Nephron progenitor cell (in vitro differentiated cells): ENCODE data around the gene TBCC.

ENCODE experiments used
- DNase-seq: peaks from one replicate; pipeline ENCODE4 v3.0.0; 2021
- H3K27ac Mint-ChIP-seq: 2 replicates; pipeline ENCODE4 v1.8.0; 2021; ENCODE audit warnings: mild to moderate bottlenecking, moderate library complexity, mixed read lengths
- H3K27me3 Mint-ChIP-seq: 2 replicates; pipeline ENCODE4 v1.8.0; 2021; ENCODE audit warnings: mild to moderate bottlenecking, low read depth, mixed read lengths; ENCODE audit not compliant: poor library complexity
- H3K36me3 Mint-ChIP-seq: 2 replicates; pipeline ENCODE4 v1.8.0; 2021; ENCODE audit warnings: low read depth, mixed read lengths
- H3K4me1 Mint-ChIP-seq: 2 replicates; pipeline ENCODE4 v1.8.0; 2021; ENCODE audit warnings: mixed read lengths
- H3K4me3 Mint-ChIP-seq: 2 replicates; pipeline ENCODE4 v1.8.0; 2021; ENCODE audit warnings: mild to moderate bottlenecking, moderate library complexity, mixed read lengths
- H3K9me3 Mint-ChIP-seq: 2 replicates; pipeline ENCODE4 v1.8.0; 2021; ENCODE audit warnings: mild to moderate bottlenecking, moderate library complexity, mixed read lengths
- TF ChIP-seq, protein P1 (sequence below): fragments of 200-600 bp; sonication (generic); IDR thresholded peaks from 2 replicates; pipeline ENCODE4 v1.5.0; 2021; ENCODE audit warnings: antibody characterized with exemption

TBCC gene

DNA sequence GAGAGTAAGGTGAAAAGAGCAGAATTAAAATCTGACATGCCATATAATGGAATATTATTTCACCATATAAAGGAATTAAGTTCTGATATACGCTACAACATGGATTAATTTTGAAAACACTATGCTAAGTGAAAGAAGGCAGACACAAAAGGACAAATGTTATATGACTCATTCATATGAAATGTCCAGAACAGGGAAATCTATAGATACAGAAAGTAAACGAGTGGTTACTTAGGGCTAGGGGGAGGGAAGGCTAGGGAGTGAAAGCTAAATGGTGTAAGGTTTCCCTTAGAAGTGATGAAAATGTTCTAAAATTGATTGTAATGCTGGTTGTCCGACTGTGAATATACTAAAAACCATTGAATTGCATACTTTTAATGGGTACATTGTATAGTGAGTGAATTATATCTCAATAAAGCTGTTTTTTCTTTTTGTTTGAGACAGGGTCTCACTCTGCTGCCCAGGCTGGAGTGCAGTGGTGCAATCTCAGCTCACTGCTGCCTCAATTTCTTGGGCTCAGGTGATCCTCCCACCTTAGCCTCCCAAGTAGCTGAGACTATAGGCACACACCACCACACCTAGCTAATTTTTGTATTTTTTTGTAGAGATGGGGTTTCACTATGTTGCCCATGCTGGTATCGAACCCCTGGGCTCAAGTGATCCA is 31.7 kb downstream of the TBCC start:
- peaks cover 6% of the 10 kb centered on the region for H3K27me3 Mint-ChIP-seq
- TF ChIP-seq, protein P1, sequence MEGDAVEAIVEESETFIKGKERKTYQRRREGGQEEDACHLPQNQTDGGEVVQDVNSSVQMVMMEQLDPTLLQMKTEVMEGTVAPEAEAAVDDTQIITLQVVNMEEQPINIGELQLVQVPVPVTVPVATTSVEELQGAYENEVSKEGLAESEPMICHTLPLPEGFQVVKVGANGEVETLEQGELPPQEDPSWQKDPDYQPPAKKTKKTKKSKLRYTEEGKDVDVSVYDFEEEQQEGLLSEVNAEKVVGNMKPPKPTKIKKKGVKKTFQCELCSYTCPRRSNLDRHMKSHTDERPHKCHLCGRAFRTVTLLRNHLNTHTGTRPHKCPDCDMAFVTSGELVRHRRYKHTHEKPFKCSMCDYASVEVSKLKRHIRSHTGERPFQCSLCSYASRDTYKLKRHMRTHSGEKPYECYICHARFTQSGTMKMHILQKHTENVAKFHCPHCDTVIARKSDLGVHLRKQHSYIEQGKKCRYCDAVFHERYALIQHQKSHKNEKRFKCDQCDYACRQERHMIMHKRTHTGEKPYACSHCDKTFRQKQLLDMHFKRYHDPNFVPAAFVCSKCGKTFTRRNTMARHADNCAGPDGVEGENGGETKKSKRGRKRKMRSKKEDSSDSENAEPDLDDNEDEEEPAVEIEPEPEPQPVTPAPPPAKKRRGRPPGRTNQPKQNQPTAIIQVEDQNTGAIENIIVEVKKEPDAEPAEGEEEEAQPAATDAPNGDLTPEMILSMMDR, result no peak
- no peak for DNase-seq
- H3K4me1 Mint-ChIP-seq, result peaks cover 24% of the 10 kb centered on the region
- no peak overlapping the region for H3K4me3 Mint-ChIP-seq
- H3K9me3 Mint-ChIP-seq, result peaks cover 25% of the 10 kb centered on the region
- H3K27ac Mint-ChIP-seq, result no peak overlapping the region
- H3K36me3 Mint-ChIP-seq, result no peaks in the 10 kb centered on the region

DNA sequence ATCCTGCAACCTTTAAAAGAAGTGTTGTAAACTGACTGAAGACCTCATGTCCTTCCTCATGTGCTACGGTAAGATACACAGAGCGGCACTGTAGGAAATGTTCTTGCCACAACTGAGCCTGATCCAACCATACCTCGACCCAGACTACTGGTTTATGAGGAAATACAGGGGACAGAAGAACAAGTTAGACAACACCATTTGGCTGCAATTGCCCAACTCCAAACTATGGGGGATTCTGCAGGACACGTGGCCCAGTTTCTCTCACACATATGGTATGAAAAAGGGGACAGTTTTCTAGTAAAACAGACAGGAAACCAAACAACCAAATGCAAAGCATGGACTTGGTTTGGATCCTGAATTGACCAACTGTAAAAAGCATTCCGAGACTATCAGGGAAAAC is 34.0 kb downstream of the TBCC start:
- Mint-ChIP-seq H3K4me3 (no peak overlapping the region), H3K36me3 (no peaks in the 10 kb centered on the region), H3K27ac (no peak overlapping the region), H3K4me1 (peaks cover 24% of the 10 kb centered on the region), H3K27me3 (peaks cover 3% of the 10 kb centered on the region), H3K9me3 (peaks cover 25% of the 10 kb centered on the region)
- no peak for DNase-seq
- TF ChIP-seq, protein P1, result no peak

DNA sequence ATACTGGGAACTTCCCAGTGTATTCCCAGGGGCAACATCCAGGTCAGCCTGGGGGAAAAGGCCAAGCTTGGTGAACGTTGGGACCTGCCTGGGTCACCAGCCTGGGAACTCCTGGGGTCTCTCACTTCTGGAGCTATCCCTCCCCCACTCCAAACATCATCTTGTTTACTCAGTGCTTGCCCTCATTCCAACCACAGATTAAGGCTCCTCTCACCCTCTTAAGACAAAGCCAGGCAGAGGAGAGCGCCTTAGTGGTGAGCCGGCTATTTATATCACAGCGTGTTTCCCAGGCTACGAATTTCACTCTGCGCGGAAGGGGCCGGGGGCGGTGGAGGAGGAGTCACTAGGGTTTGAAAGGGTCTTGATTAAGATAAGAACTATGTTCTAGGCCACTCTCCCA is 35.6 kb downstream of the TBCC start:
- H3K4me1 Mint-ChIP-seq, result peaks cover 24% of the 10 kb centered on the region
- DNase-seq, result peak; percentile 15
- peaks cover 25% of the 10 kb centered on the region for H3K9me3 Mint-ChIP-seq
- H3K27me3 Mint-ChIP-seq, result peaks cover 3% of the 10 kb centered on the region
- TF ChIP-seq, protein P1, result no peak
- H3K36me3 Mint-ChIP-seq, result no peaks in the 10 kb centered on the region
- peak overlapping the region; percentile 51 for H3K27ac Mint-ChIP-seq
- no peak overlapping the region for H3K4me3 Mint-ChIP-seq

DNA sequence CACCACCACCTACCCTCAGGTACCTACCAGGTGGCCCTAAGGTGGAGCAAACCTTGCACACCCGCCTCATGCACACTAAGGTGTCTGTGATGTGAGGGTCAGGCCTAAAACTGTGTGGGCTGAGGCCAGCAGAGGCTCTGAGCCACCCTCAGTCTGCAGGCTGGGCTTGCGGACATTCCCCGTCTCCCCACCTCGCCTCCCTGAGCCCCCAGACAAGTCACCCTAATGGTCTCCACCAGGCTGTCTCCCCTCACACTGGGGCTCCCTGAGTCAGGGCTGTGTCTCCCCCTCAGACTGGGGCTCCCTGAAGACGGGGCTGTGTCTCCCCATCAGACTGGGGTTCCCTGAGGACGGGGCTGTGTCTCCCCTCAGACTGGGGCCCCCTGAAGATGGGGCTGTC is 36.0 kb downstream of the TBCC start:
- no peak for DNase-seq
- Mint-ChIP-seq H3K27ac (no peak overlapping the region), H3K4me1 (peaks cover 24% of the 10 kb centered on the region), H3K9me3 (peaks cover 25% of the 10 kb centered on the region), H3K36me3 (no peaks in the 10 kb centered on the region), H3K4me3 (no peak overlapping the region), H3K27me3 (peaks cover 5% of the 10 kb centered on the region)
- TF ChIP-seq, protein P1, result no peak

DNA sequence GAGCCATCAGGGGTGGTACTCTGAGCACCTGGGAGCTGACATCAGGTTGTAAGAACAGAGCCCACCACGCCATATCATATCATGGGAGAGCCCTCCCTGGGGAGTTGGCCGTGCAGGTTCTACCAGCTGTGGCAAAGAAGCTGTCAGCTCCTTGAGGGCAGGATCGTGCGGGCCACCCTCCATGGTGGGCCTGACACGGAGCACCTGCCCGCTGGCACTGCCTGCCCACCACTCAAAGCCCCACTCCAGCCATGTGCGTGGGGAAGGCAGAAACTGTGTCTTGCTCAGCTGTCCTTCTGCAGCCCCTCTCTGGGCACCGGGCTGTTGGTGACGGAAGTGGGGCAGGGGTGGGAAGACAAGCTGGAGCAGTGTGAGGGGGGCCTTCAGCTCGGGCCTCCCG is 37.8 kb downstream of the TBCC start:
- Mint-ChIP-seq H3K27me3 (peaks cover 6% of the 10 kb centered on the region), H3K4me3 (no peak overlapping the region), H3K27ac (no peak overlapping the region), H3K9me3 (peaks cover 25% of the 10 kb centered on the region), H3K36me3 (no peaks in the 10 kb centered on the region), H3K4me1 (peaks cover 26% of the 10 kb centered on the region)
- TF ChIP-seq, protein P1, result no peak
- DNase-seq, result no peak

DNA sequence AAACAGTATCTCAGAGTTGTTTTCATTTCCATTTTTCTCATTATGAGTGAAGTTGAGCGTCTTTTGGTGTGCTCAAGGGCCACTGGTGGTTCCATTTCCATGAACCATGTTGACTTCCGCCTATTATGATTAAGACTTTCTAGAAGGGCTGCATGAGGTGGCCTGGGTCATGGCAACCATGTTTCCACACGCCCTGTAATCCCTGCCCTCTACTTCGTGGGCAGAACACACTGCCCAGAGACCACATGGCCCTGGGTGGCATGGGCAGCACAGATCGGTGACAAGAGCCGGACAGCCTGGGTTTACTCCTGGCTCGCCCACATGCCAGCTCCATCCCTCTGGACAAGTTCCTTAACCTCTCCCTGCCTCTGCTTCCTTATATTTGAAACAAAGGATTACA is 38.3 kb downstream of the TBCC start:
- Mint-ChIP-seq H3K9me3 (peaks cover 23% of the 10 kb centered on the region), H3K27me3 (peaks cover 6% of the 10 kb centered on the region), H3K4me3 (no peak overlapping the region), H3K27ac (no peak overlapping the region), H3K36me3 (no peaks in the 10 kb centered on the region), H3K4me1 (peaks cover 26% of the 10 kb centered on the region)
- no peak for DNase-seq
- TF ChIP-seq, protein P1, result no peak
